HG02885 (cell line): ENCODE data around the gene COPE.
"Not testable (repeated sequence)": the region's sequence is repeated elsewhere in the genome, so short reads cannot be mapped to it uniquely, and the experiment has no call there.

Experiments
- ATAC-seq: cut with Tn5 transposase; IDR thresholded peaks from one replicate; pipeline ENCODE4 v1.9.1; 2021; ENCODE audit warnings: mild to moderate bottlenecking; ENCODE audit not compliant: unreplicated experiment, poor library complexity

The COPE gene

DNA sequence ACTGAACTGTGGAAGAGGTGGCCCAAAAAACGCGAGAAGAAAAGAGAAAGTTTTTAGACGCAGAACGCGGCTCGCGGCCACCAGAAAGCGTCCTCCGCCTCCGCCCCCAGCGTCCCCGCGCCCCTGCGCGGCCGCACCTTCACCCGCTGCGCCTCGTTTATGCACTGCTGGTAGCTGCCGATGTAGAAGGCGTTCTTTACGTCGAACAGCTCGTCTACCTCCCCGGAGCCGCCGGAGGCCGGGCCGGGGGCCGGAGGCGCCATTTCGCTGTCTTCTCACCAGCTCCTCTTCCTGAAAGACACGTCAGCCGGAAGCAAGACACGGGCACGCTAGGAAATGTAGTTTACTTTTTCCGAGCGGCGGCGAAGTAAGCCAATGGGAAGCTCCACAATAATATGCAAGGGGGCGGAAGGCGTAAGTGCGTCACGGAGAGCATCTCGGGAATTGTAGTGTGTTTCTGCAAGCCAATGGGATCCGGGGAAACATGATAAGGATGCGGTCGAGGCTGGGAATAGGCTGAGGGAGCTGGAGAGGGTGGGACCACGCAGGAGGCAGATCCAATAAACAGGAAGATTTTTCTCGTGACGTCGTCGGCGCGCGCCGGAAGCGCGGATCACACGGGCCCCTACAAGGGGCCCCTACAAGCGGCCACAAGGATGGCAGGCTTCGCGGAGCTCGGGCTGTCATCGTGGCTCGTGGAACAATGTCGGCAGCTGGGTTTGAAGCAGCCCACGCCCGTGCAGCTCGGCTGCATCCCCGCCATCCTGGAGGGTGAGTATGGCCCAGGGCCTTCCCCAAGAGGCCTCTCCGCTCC, at the start of gene COPE, which contains the start of gene DDX49:
TSS of gene COPE (minus strand) at position 302 of the 814 bp plus-strand sequence. CDS start at position 263, 39 bp downstream.
TSS of gene DDX49 (plus strand) at position 630 of the 814 bp plus-strand sequence. CDS start at position 657, 27 bp downstream.
- peak; percentile 95 for ATAC-seq

DNA sequence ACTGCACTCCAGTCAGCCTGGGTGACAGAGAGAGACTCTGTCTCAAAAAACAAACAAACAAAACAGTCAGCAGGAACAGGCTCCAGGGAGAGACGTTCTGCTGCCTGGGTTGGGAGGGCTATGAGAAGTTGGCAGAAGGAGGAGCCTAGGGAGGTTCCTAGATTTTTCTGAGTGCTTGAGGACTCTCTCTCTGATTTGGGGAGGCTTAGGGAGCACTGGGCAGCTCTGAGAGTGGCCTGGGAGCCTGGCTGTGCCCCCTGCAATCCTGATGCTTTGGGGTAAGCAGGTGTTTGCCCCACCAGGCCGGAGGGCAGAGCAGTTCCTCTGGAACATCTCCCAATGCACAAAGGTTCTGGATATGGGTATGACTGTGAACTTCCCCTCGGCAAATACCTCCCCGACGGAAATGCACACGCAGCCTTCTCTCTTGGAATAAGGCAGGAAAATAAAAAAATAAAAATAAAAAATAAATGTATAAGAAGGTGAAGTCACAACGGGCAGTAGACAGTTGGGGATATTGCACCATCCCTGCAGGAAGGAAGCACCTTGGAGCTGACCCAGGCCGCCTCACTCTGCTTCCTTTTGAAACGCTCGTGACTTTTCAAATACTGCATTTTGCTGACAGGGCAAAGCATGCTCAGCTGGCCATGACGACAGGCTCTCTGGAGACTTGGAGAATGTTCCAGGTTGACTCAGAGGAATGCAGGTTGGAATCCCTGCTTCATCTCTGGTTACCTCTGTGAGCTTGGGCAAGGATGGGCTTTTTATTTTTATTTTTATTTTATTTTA, 48.4 kb upstream of the COPE start:
- ATAC-seq, result no peak

DNA sequence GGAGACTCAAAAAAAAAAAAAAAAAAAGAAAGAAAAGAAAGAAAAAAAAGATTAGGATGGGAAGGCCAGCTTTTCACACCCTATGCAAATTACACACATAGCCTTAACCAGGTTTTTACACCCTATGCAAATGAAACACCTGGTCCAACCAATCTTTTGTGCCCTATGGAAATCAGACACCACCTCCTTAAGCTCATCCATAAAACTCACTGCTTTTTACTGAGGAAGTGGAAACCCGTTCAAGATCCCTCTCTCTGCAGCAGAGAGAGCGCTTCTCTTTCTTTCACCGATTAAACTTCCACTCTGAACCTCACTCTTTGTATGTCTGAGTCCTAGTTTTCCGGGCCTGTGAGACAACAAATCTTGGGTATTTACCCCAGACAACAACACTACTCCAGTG, 47.1 kb upstream of the COPE start:
- no peak for ATAC-seq

DNA sequence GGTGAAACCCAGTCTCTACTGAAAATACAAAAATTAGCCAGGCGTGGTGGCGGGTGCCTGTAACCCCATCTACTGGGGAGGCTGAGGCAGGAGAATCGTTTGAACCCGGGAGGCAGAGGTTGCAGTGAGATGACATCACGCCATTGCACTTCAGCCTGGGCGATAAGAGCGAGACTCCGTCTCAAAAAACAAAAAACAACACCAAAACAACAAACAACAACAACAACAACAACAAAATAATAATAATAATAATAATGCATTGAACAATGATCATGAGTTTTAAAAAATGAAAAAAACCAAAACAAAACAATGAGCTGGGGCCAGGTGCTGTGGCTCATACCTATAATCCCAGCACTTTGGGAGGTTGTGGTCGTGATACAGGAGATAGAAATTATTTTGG, 44.9 kb upstream of the COPE start:
- no peak for ATAC-seq

DNA sequence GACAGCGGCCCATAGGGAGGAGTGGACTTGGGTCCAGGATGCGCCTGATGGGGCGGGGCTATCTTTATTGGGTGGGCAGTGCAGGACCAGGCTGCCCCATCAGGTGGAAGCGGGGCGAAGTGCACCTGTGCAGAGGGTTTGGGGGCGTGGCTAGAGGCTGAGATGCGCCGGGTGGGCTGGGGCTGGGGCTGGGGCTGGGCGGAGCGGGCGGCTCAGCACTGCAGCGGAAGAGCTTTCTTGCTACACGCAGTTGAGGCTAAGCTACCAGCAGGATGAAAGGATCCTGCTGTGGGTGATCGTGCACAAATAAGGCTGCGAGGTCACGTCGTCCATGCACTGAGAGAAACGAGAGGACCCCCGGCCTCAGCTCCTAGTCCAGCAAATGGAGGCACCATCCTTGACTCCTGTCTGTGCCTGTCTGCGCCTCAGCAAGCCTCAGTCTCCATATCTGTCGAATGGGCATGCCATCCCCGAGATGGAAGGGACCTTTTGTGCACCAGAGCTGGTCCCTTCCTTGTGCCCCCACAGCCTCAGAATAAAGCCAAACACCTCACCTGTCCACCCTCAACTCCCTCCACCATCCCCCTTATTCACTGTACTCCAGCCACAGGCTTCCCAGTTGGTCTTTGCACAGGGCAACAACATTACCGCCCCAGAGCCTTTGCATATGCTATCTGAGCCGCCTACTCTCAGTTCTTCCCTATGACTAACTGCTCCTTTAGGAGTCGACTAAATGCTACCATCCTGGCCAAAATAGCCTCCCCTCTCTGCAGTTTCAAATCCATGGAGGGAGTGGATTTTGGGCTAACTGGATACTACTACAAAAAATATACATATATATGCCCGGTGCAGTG, 42.8 kb upstream of the COPE start:
- ATAC-seq, result no peak

DNA sequence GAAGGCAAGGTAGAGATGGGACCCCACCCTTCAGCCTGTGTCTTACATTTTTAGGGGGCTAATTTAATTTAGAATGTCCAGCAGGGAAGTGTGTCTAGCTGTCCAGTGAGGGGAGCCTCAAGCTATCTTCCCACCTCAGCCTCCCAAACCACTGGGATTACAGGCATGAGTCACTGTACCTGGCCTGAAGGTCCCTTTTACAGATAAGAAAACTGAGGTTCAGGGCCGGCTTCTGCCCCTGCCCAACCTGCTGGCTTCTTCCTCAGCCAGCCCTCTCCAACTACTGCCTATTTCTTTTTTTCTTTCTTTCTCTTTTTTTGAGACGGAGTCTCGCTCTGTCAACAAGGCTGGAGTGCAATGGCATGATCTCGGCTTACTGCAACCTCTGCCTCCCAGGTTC, 41.2 kb upstream of the COPE start:
- ATAC-seq, result no peak

DNA sequence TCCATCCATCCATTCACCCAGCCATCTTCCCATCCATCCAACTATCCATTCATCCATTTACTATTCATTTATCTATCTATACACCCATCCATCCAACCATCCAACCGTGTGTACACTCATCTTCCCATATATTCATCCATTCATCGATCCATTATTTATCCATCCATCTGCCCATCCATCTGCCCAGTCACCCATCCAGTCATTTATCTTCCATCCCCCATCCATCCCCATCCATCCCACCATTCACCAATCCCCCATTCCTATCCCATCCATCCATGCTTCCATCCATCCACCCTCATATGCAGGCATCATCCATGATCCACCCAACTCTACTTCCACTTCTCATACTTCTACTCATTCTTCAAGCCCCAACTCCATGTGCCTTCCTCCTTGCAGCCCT, 35.9 kb upstream of the COPE start:
- no peak for ATAC-seq

DNA sequence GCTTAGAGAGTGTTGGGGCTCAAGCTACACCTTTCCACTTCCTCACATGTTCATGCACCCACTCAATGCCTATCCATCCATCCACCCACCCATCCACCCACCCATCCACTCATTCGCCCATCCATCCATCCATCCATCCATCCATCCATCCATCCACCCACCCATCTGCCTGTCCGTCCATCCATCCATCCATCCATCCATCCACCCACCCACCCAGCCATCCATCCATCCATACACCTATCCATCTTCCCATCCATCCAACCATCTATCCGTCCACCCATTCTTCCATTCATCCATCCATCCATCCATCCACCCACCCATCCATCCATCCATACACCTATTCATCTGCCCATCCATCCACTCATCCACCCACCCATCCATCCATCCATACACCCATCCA, 34.9 kb upstream of the COPE start:
- ATAC-seq, result no peak

DNA sequence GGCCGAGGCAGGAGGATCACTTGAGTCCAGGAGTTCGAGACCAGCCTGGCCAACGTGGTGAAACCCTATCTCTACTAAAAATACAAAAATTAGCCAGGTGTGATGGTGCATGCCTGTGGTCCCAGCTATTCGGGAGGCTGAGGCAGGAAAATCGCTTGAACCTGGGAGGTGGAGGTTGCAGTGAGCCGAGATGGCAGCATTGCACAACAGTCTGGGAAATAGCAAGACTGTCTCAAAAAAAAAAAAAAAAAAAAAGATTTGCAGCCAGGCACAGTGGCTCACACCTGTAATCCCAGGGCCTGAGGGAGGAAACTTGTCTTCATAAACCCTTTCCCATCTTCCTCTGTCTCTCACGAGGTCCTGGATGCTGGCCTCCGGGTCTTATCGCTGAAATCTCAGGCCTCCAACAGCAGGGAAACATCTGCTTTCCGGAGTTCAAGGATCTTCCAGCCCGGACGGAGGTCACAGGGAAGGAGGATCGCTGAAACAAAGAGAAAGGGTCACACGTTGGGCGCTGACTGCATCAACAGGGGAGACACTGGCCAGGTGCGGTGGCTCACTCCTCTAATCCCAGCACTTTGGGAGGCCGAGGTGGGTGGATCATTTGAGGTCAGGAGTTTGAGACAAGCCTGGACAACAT, 33.3 kb upstream of the COPE start:
- ATAC-seq, result not testable (repeated sequence)

DNA sequence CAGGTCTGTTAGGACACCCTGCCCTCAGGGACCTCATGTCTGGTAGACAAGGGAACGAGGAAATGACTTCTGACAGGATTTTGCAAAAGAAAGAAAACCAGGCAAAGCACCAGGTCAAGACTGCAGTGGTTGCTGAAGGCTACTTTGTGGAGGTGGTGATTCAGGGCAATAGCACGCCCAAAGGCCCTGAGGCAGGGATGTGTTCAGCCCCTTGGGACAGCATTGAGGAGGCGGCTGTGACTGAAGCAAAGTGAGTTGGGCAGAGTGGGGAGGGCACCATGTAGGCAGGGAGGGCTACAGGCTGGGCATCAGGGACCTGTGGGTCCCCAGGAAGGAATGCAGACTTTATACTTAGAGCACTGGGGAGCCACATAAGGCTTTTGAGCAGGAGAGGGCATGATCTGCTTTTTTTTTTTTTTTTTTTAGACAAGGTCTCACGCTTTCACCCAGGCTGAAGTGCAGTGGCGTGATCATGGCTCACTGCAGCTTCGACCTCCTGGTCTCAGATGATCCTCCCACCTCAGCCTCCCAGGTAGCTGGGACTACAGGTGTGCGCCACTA, 32.6 kb upstream of the COPE start:
- no peak for ATAC-seq

DNA sequence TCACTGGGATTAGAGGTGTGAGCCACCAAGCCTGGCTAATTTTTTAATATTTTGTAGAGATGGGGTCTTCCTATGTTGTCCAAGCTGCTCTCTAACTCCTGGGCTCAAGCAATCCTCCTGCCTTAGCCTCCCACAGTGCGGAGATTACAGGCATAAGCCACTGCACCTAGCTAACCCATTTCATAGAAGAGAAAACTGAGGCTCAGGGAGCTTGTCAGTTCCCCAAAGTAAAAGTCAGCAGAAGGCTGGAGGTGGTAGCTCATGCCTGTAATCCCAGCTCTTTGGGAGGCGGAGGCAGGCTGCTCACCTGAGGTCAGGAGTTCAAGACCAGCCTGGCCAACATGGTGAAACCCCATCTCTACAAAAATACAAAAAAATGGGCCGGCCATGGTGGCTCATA, 30.7 kb upstream of the COPE start:
- no peak for ATAC-seq

DNA sequence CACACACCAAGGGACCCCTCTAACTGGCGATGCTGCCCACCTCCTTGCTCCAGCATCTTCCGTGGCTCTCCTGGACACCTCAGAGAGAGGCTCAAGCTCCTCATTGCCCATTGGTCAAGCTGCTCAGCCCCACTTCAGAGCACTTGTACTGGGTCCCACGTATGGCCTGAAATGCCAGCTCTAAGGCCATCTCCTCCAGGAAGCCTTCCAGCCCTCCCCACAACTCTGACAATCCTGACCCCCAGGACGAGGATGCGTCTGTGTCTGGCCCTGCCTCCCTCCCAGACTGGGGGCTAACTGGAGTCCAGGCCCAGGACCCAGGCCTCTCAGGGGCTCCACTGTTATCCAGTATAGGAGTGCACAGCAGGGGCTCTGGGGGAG, 29.8 kb upstream of the COPE start:
- ATAC-seq, result no peak

DNA sequence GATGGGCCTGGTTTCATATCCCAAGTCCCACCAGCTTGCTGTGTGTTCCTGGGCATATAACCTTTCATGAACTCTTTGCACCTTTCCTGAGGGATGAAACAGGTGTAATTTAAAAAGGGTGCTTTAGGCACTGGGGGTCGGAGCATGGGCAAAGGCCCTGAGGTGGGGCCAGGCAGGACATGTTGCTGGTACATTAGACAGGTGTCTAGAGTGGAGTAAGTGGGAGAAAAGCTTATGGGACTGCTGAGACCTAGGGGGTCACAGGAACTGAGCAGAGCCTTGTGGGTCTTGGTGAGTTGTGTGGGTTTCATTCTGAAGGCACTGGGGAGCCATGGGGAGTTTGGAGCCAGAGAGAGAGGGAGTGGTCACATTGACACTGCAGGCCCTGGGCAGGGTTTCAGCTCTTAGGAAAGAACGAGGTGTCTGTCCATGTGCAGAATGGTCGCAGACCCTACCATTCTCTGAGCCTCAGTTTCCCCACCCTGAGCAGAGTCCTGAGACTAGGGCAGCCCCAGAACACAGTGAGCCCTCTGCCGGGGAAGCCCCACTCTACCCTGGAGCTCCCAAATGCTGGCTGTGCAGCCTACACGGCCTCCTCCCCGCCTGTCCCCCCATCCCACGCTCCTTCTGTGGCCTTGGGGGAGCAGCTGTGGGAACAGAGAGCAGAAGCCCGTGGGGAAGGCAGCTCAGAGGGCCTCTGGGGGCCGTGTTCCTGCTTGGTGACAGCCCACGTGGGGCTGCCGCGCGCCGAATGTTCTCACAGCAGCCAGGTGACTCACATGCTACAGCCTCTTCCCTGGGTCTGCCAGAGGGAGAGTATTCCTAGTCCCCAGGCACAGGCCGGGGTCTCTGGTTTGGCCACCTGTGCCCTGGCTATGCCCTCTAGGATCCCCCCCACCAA, 29.1 kb upstream of the COPE start:
- ATAC-seq, result no peak

DNA sequence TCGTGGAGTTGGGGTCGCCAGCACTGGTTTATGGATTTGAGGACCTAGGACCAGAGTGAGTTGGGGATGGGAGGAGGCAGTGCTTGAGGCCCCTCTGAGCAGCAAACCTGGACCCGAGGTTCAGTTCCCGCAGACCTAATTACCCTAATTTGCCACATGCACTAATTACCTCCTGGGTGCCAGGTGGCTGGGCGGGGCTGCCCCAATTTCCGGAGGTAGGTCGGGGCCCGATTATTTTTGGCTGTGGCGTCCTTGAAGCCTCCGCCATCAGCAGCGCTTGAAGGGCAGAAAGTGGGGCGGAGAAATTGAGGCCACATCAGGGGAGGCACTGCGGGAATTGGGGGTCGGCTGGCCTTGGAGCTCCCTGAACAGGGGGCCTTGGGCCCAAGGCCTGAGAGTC, 27.7 kb upstream of the COPE start:
- no peak for ATAC-seq

DNA sequence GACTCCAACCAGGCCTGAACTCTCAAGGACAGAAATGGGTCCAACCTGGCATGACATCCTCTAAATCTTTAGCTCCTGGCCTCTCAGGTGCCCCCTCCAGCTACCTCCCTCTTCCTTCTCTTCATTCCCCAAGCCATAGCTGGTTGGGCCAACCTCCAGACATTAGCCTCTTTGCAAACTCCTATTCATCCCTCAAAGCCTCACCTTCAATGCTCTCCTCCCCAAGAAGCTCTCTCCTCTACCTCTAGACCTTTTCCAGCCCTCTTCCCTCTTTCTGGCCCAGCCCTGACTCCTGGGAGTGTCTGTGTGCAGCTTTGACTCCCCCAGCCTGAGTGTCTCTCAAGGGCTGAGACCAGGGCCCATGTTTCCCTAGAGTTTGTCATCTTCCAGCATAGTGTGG, 27.1 kb upstream of the COPE start:
- no peak for ATAC-seq

DNA sequence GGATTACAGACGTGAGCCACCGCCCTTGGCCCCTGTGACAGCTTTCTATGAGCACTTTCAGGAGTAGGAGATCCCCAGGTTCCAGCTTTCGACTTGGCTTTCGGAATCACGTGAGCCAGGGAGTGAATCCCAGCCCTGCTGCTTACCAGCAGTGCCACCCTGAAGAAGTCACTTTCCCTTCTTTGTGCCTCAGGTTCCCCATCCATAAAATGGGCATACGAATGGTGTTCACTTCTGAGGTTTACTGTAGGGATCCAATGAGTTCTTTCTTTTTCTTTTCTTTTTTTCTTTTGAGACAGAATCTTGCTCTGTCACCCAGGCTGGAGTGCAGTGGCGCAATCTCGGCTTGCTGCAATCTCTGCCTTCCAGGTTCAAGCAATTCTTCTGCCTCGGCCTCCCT, 26.1 kb upstream of the COPE start:
- no peak for ATAC-seq

DNA sequence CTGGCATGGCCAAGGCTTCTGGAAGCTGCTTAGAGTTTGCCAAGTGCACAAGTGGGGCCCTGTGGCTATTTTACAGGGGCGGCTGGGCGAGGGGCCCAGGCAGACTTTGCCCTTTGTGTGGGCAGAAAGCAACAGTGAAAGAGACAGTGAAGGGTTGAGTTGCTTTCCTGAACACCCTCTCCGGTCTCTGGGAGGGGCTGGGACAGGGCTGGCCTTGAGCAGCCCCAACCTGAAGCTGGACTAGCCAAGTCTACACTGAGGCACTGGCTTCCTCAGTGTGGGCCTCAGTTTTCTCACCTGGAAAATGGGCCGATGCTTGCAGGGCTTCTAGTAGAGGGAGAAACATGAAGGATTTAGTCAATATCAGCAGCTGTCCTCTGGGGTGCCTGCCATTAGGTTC, 24.3 kb upstream of the COPE start:
- no peak for ATAC-seq

DNA sequence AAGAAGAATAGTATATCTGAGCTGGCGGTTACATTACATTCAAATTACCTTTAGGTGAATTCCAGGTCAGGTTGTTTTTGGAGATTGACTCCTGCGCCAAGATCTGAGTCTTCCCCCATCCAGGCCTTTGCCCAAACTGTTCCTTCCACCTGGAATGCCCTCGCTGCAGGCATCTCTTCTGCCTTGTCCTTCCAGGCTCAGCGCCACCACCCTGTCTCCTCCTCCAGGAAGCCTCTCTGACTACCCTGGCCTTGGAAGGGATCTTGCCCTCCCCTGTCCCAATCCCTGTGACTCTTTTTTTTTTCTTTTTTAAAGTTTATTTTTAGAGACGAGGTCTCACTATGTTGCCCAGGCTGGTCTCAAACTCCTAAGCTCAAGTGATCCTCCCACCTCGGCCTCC, 23.5 kb upstream of the COPE start:
- ATAC-seq, result no peak
